Measurements from ENCODE around the gene TAF1C.
A peak's percentile ranks its signal among the peaks of the same experiment; 100 is the strongest.

TAF1C gene

DNA sequence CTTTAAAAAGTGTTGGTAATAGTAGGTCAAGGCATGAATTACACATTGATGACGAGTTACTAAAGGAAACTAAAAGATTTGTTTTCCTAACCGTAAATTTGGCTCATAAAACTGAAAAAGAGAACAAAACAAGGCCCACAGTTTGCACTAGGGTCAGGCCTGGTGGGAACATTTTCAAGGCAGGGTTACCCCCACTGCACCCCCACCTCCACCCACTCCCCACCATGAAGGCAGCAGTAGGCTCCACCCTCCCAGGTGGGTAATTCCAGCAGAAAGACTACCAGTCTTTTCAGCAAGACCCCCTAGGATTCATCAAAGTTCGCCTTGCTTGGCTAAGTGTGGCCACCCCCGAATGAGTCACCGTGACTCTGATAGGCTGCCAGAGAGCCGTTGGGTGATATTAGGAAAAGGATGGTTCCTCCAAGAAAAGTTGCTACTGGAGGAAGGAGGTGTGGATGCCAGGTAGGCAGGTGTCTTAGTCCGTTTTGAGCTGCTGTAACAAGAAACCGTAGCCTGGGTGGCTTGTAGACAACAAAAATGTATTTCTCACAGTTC is 33.1 kb downstream of the TAF1C start:
- TF ChIP-seq, protein P1, sequence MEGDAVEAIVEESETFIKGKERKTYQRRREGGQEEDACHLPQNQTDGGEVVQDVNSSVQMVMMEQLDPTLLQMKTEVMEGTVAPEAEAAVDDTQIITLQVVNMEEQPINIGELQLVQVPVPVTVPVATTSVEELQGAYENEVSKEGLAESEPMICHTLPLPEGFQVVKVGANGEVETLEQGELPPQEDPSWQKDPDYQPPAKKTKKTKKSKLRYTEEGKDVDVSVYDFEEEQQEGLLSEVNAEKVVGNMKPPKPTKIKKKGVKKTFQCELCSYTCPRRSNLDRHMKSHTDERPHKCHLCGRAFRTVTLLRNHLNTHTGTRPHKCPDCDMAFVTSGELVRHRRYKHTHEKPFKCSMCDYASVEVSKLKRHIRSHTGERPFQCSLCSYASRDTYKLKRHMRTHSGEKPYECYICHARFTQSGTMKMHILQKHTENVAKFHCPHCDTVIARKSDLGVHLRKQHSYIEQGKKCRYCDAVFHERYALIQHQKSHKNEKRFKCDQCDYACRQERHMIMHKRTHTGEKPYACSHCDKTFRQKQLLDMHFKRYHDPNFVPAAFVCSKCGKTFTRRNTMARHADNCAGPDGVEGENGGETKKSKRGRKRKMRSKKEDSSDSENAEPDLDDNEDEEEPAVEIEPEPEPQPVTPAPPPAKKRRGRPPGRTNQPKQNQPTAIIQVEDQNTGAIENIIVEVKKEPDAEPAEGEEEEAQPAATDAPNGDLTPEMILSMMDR (conservative IDR thresholded peaks at IDR 0.05) = no peak
- no peak overlapping the region for H3K27ac ChIP-seq

DNA sequence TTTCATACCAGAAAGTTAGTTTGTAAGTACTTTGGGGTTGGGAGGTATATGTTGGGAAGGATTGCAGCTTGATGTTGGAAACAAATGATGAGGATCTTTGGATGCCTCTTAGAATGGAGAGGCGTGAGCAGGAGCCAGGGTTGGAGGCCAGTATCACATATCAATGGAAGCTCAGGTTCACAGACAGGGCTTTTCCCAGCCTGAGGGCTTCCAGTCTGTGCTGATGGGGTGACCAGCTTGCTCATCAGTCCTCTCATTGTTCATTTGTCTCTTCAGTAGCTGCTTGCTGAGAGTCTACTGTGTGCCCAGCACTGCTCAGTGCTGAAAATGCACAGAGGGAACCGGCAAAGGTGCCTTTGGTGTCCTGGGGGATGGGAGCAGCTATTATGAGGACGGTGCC is 35.9 kb downstream of the TAF1C start:
- TF ChIP-seq, protein P1 (conservative IDR thresholded peaks at IDR 0.05) = no peak
- no peak overlapping the region for H3K27ac ChIP-seq

DNA sequence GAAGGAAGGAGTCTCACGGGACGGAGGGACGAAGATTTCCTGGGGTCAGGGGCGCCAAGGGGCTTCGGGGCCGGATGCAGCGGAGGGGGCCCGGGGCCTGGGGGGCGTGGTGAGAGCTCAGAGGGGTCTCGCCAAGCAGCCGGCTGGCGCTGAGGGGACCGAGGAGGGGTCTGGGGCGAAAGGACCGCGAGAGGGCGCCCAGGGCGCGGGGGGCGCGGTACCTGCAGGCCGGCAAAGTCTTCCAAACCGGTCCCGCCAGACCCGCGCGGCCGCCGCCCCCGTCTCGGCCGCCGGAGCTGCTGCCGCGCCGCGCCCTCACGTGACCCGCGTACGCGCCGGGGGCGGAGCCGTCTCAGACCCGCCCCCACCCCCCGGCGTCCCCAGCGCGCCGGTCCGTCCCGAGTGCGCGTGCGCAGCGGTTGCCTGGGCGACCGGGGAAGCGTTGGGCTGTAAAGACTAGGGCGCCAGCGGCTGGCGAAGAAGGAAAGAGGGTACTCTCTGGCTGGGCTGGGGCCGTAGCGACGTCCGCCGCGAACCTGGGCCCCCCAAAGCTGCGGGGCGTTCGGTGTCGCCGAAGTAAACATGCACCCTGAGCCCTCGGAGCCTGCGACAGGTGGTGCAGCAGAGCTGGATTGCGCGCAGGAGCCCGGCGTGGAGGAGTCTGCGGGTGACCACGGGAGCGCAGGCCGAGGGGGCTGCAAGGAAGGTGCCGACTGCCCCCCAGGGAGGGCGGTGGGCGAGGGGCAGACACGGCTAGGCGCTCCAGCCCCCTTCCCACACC is 41.8 kb downstream of the TAF1C start, which contains the start of the genes DNAAF1 and HSDL1:
TSS of gene DNAAF1 (plus strand) at position 450 of the 781 bp plus-strand sequence. CDS start at position 583, 133 bp downstream.
TSS of gene HSDL1 (minus strand) at position 319 of the 781 bp plus-strand sequence. CDS start 13,856 bp downstream, outside the sequence.
- TF ChIP-seq, protein P1 (conservative IDR thresholded peaks at IDR 0.05) = peak; percentile 44
- H3K27ac ChIP-seq = peak within 1 kb of the TSS; percentile 67

DNA sequence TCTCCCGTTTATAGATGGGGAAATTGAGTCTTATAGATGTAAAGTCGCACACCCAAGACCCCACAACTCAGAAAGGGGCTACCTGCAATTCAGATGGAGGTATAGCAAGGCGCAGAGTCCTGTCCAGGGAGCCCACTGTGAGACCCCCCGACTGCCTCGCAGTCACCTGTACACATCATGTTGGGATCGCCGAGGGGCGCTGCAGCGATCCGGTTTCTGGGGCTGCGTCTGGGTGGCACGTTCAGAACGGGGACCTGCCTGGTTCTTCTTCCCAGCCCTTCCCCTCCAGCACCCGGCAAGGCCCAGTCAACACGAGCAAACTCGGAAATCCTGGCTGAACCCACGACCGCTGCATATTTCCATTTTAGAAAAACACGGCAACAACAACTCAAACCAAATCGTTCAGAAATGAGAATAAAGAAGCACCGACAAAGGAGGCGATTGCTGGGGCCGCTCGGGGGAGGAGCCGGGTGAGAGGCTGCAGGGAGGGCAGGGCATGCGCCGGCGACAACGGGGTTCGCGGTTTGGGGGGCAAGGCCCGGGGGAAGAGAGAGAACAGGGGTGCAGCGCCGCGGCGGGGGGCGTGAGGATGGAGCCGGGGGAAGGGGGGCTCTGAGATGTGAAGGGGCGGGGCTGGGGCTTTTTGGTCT is 42.5 kb downstream of the TAF1C start:
- TF ChIP-seq, protein P1 (conservative IDR thresholded peaks at IDR 0.05) = no peak
- peak overlapping the region; percentile 67 for H3K27ac ChIP-seq

DNA sequence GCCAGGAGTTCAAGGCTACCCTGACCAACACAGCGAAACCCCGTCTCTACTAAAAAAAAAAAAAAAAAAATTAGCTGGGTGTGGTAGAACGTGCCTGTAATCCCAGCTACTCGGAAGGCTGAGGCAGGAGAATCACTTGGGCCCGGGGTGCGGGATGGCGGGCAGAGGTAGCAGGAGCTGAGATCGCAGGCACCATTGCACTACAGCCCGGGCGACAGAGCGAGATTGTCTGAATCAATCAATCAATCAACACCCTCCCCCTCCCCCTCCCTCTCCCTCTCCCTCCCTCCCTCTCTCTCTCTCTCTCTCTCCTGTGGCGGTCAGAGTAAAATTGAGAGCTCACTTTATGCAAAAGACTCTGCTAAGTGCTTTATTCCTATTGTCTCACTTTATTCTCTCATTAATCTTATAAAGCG is 43.1 kb downstream of the TAF1C start:
- peak overlapping the region; percentile 67 for H3K27ac ChIP-seq
- TF ChIP-seq, protein P1 (conservative IDR thresholded peaks at IDR 0.05) = no peak

DNA sequence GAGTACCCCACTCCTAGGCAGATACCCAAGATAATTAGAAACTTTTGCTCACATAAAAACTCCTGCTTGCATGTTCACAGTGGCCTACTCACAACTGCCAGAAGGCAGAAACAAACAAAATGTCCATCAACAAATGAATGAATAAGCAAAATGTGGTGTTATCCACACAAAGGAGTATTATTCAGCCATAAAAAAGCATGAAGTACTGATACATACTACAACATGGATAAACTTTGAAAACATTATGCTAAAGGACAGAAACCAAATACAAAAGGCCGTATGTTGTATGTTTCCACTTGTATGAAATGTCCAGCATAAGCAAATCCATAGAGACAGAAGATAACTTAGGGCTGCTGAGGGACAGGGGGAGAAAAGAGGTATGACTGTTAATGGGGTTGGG is 43.8 kb downstream of the TAF1C start:
- no peak overlapping the region for H3K27ac ChIP-seq
- TF ChIP-seq, protein P1 (conservative IDR thresholded peaks at IDR 0.05) = no peak

DNA sequence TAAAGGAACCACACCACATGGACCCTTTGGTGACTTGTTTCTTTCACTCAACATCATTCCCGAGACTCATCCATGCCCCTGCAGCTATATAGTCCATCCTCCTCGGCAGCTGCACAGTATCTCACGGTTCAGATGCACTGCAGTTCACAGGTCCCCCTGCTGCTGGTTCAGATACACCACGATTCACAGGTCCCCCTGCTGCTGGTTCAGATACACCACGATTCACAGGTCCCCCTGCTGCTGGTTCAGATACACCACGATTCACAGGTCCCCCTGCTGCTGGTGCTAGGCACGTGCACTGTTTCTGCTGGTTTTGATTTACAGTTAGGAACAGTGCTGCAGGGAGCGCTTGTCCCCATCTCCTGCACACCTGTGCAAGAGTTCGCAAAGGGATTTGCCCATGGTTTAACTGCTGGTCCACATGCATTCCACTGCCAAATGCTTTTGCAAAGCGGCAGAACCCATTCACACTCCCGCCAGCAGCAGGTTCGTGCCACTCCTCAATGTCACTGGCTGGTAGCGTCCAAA is 45.6 kb downstream of the TAF1C start:
- H3K27ac ChIP-seq = no peak overlapping the region
- TF ChIP-seq, protein P1 (conservative IDR thresholded peaks at IDR 0.05) = peak; percentile 23; the same call in 1 of the 2 replicates

Data from VCaP (cell line).